KMS-11 (cell line): ENCODE results near the gene OR8H3.
"Not testable (repeated sequence)": the region's sequence is repeated elsewhere in the genome, so short reads cannot be mapped to it uniquely, and the experiment has no call there.

Experiments
- H2AFZ ChIP-seq: fragments of 200-600 bp; sonication (generic); 2 replicates; pipeline ENCODE4 v1.6.1; 2016; ENCODE audit warnings: antibody characterized with exemption, mixed run types, low read depth
- H3K27ac ChIP-seq: fragments of 200-600 bp; sonication (generic); 2 replicates; pipeline ENCODE4 v1.6.1; 2016; ENCODE audit warnings: mild to moderate bottlenecking, mixed run types
- H3K27me3 ChIP-seq: fragments of 200-600 bp; sonication (generic); 2 replicates; pipeline ENCODE4 v1.6.1; 2017; ENCODE audit warnings: mild to moderate bottlenecking, low read depth, mixed run types, moderate library complexity; ENCODE audit not compliant: insufficient read depth
- H3K36me3 ChIP-seq: fragments of 200-600 bp; sonication (generic); 2 replicates; pipeline ENCODE4 v1.6.1; 2017; ENCODE audit warnings: mild to moderate bottlenecking, mixed run types; ENCODE audit not compliant: insufficient read depth
- H3K4me1 ChIP-seq: fragments of 200-600 bp; sonication (generic); 2 replicates; pipeline ENCODE4 v1.6.1; 2016; ENCODE audit warnings: mild to moderate bottlenecking, low read depth, mixed run types; ENCODE audit not compliant: poor library complexity, severe bottlenecking
- H3K4me2 ChIP-seq: fragments of 200-600 bp; sonication (generic); 2 replicates; pipeline ENCODE4 v1.7.0; 2016; ENCODE audit warnings: mild to moderate bottlenecking, mixed run types
- H3K4me3 ChIP-seq: fragments of 200-600 bp; sonication (generic); IDR thresholded peaks from 2 replicates; pipeline ENCODE4 v1.6.1; 2017; ENCODE audit warnings: low read depth, low read length, mixed read lengths; ENCODE audit not compliant: insufficient read depth
- H3K79me2 ChIP-seq: fragments of 200-600 bp; sonication (generic); 2 replicates; pipeline ENCODE4 v1.6.1; 2016; ENCODE audit warnings: low read depth, mixed run types; ENCODE audit not compliant: insufficient read depth
- H3K9ac ChIP-seq: fragments of 200-600 bp; sonication (generic); 2 replicates; pipeline ENCODE4 v1.6.1; 2016; ENCODE audit warnings: mild to moderate bottlenecking, mixed run types
- H4K20me1 ChIP-seq: fragments of 200-600 bp; sonication (generic); 2 replicates; pipeline ENCODE4 v1.6.1; 2016; ENCODE audit warnings: mild to moderate bottlenecking, mixed run types; ENCODE audit not compliant: insufficient read depth
- CTCF ChIP-seq: fragments of 200-600 bp; sonication (generic); conservative IDR thresholded peaks from 2 replicates; pipeline ENCODE4 v1.6.1; 2017; ENCODE audit warnings: low read depth, mild to moderate bottlenecking, antibody characterized with exemption, low read length, moderate library complexity, mixed read lengths

Gene OR8H3

GRCh38 chr11:56140151-56140661 lies 18.0 kb downstream of the OR8H3 start, which contains the start of gene OR8J3:
TSS of gene OR8J3 (minus strand) at chr11:56140201. CDS start at chr11:56137718, 2,483 bp downstream.
- H3K36me3 ChIP-seq = no peaks in the 10 kb centered on the region
- no peaks in the 10 kb centered on the region for H3K27me3 ChIP-seq
- H3K79me2 ChIP-seq = no peaks in the 10 kb centered on the region
- H3K27ac ChIP-seq = no peak within 1 kb of the TSS
- no peak within 1 kb of the TSS for H3K4me3 ChIP-seq
- no peak for TF ChIP-seq CTCF
- no peak within 1 kb of the TSS for H3K4me2 ChIP-seq
- no peak within 1 kb of the TSS for H2AFZ ChIP-seq
- H3K9ac ChIP-seq = no peak within 1 kb of the TSS
- H3K4me1 ChIP-seq = no peaks in the 10 kb centered on the region
- no peaks in the 10 kb centered on the region for H4K20me1 ChIP-seq

DNA sequence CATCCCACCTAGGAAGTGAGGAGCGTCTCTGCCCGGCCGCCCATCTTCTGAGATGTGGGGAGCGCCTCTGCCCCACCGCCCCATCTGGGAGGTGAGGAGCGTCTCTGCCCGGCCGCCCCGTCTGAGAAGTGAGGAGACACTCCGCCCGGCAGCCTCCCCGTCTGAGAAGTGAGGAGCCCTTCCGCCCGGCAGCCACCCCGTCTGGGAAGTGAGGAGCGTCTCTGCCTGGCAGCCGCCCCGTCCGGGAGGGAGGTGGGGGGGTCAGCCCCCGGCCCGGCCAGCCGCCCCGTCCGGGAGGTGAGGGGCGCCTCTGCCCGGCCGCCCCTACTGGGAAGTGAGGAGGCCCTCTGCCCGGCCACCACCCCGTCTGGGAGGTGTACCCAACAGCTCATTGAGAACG lies 21.5 kb downstream of the OR8H3 start:
- H3K36me3 ChIP-seq, H3K27me3 ChIP-seq, H3K27ac ChIP-seq, H3K79me2 ChIP-seq, H4K20me1 ChIP-seq, H3K4me1 ChIP-seq, H3K4me2 ChIP-seq, H3K9ac ChIP-seq, H2AFZ ChIP-seq, H3K4me3 ChIP-seq: not testable (repeated sequence)

GRCh38 chr11:56151376-56151775 lies 29.2 kb downstream of the OR8H3 start:
- Histone ChIP-seq H4K20me1 (no peaks in the 10 kb centered on the region), H3K27me3 (no peaks in the 10 kb centered on the region), H3K9ac (no peak overlapping the region), H3K79me2 (no peaks in the 10 kb centered on the region), H2AFZ (no peak overlapping the region), H3K4me3 (no peak overlapping the region), H3K4me1 (no peaks in the 10 kb centered on the region), H3K4me2 (no peak overlapping the region), H3K27ac (no peak overlapping the region), H3K36me3 (no peaks in the 10 kb centered on the region)
- TF ChIP-seq CTCF = no peak

- Histone ChIP-seq H3K27me3 (no peaks in the 10 kb centered on the region), H3K4me2 (no peak overlapping the region), H3K9ac (no peak overlapping the region), H3K79me2 (no peaks in the 10 kb centered on the region), H2AFZ (no peak overlapping the region), H3K4me3 (no peak overlapping the region), H3K27ac (no peak overlapping the region), H3K36me3 (no peaks in the 10 kb centered on the region), H4K20me1 (no peaks in the 10 kb centered on the region), H3K4me1 (no peaks in the 10 kb centered on the region)
- no peak for TF ChIP-seq CTCF
Measured at GRCh38 chr11:56152333-56152732, 30.2 kb downstream of the OR8H3 start.

DNA sequence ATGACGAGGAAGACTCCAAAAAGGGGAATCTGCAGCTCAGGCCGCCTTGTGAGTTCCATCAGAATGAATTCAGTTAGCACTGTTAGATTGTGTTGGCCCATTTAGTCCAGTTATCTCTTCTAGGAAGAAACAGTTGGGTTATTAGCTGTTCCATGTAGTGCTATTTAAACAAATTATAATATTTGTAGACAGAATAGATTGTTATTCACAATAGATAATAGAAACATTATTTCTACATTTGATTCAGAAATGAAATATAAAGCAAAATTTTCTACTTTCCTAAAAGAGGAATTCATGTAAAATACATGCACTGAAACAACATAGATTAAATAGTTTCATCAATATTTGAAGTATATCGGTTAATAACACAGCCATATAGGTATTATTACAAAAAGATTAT lies 38.0 kb downstream of the OR8H3 start, which contains the start of gene OR8K5:
OR8K5 (minus strand) TSS at position 101 of the 400 bp plus-strand sequence; CDS start at position 101, 0 bp downstream.
- Histone ChIP-seq H4K20me1 (no peaks in the 10 kb centered on the region), H3K27ac (no peak within 1 kb of the TSS), H3K36me3 (no peaks in the 10 kb centered on the region), H3K27me3 (no peaks in the 10 kb centered on the region), H3K4me3 (no peak within 1 kb of the TSS), H2AFZ (no peak within 1 kb of the TSS), H3K4me1 (no peaks in the 10 kb centered on the region), H3K79me2 (no peaks in the 10 kb centered on the region), H3K9ac (no peak within 1 kb of the TSS), H3K4me2 (no peak within 1 kb of the TSS)
- TF ChIP-seq CTCF = no peak
